HG02798 (cell line): ENCODE measurements around the gene USP10.

Experiments
- ATAC-seq: cut with Tn5 transposase; IDR thresholded peaks from one replicate; pipeline ENCODE4 v1.9.1; 2021; ENCODE audit warnings: mild to moderate bottlenecking; ENCODE audit not compliant: unreplicated experiment, poor library complexity

The USP10 gene

GRCh38 chr16:84790301-84790700, 90.5 kb downstream of the USP10 start:
- no peak for ATAC-seq

GRCh38 chr16:84791088-84791487, 91.3 kb downstream of the USP10 start:
- ATAC-seq = no peak

GRCh38 chr16:84791501-84791900, 91.7 kb downstream of the USP10 start:
- ATAC-seq = no peak

GRCh38 chr16:84794186-84794585, 94.4 kb downstream of the USP10 start:
- no peak for ATAC-seq

GRCh38 chr16:84794626-84795025, 94.8 kb downstream of the USP10 start:
- ATAC-seq = no peak

- ATAC-seq = no peak
Measured at GRCh38 chr16:84795329-84796053, 95.7 kb downstream of the USP10 start.

GRCh38 chr16:84800158-84800978, 100.6 kb downstream of the USP10 start:
- no peak for ATAC-seq

- ATAC-seq = no peak
Measured at GRCh38 chr16:84803146-84803545, 103.3 kb downstream of the USP10 start.

- no peak for ATAC-seq
Measured at GRCh38 chr16:84804326-84804725, 104.5 kb downstream of the USP10 start.

- ATAC-seq = no peak
Measured at GRCh38 chr16:84806256-84806889, 106.6 kb downstream of the USP10 start.

GRCh38 chr16:84806890-84807258, 107.1 kb downstream of the USP10 start:
- ATAC-seq = no peak

- no peak for ATAC-seq
Measured at GRCh38 chr16:84807776-84808175, 108.0 kb downstream of the USP10 start.

GRCh38 chr16:84808826-84809225, 109.0 kb downstream of the USP10 start:
- no peak for ATAC-seq

GRCh38 chr16:84810518-84811273, 110.9 kb downstream of the USP10 start:
- ATAC-seq = no peak

- ATAC-seq = no peak
Measured at GRCh38 chr16:84811529-84811928, 111.7 kb downstream of the USP10 start.

- ATAC-seq = no peak
Measured at GRCh38 chr16:84813141-84813934, 113.5 kb downstream of the USP10 start.

- ATAC-seq = no peak
Measured at GRCh38 chr16:84815462-84815861, 115.7 kb downstream of the USP10 start.

GRCh38 chr16:84816023-84816422, 116.2 kb downstream of the USP10 start:
- ATAC-seq = no peak

- no peak for ATAC-seq
Measured at GRCh38 chr16:84816485-84816884, 116.7 kb downstream of the USP10 start.

- ATAC-seq = no peak
Measured at GRCh38 chr16:84817206-84817605, 117.4 kb downstream of the USP10 start.
